Ammon's horn (tissue), 1 donor: ENCODE results near the gene LRP6.
"Not testable (repeated sequence)": the region's sequence is repeated elsewhere in the genome, so short reads cannot be mapped to it uniquely, and the experiment has no call there.

Source experiments
- DNase-seq: peaks from one replicate; pipeline ENCODE4 v3.0.0-alpha.2; 2016; ENCODE audit warnings: low spot score

Gene LRP6

GRCh38 chr12:12121061-12121460 is 145.8 kb downstream of the LRP6 start:
- DNase-seq = no peak

GRCh38 chr12:12116677-12117076 is 150.2 kb downstream of the LRP6 start:
- DNase-seq = no peak

- DNase-seq = peak; percentile 62
These were observed 151.3 kb downstream of the LRP6 start for GRCh38 chr12:12115514-12115913.

- DNase-seq = not testable (repeated sequence)
These were observed 155.8 kb downstream of the LRP6 start for GRCh38 chr12:12110923-12111555.

- DNase-seq = no peak
These were observed 158.3 kb downstream of the LRP6 start for GRCh38 chr12:12108441-12109058.

- DNase-seq = no peak
These were observed 159.2 kb downstream of the LRP6 start for GRCh38 chr12:12107678-12108077.

- no peak for DNase-seq
These were observed 167.7 kb downstream of the LRP6 start for GRCh38 chr12:12099102-12099501.

- DNase-seq = no peak
These were observed 168.2 kb downstream of the LRP6 start for GRCh38 chr12:12098691-12099015.

- DNase-seq = no peak
These were observed 168.8 kb downstream of the LRP6 start for GRCh38 chr12:12097891-12098690.

- no peak for DNase-seq
These were observed 171.8 kb downstream of the LRP6 start for GRCh38 chr12:12095021-12095420.

- DNase-seq = no peak
These were observed 172.4 kb downstream of the LRP6 start for GRCh38 chr12:12094481-12094880.

- DNase-seq = peak; percentile 8
These were observed 174.7 kb downstream of the LRP6 start for GRCh38 chr12:12091977-12092663.

GRCh38 chr12:12091071-12091470 is 175.8 kb downstream of the LRP6 start:
- no peak for DNase-seq

- DNase-seq = no peak
These were observed 178.1 kb downstream of the LRP6 start for GRCh38 chr12:12088761-12089160.

- DNase-seq = no peak
These were observed 178.7 kb downstream of the LRP6 start for GRCh38 chr12:12088147-12088546.

- DNase-seq = no peak
These were observed 179.2 kb downstream of the LRP6 start for GRCh38 chr12:12087693-12088034.

- DNase-seq = peak; percentile 9
These were observed 179.7 kb downstream of the LRP6 start for GRCh38 chr12:12086973-12087692.

GRCh38 chr12:12086362-12086761 is 180.5 kb downstream of the LRP6 start:
- DNase-seq = no peak

- no peak for DNase-seq
These were observed 183.2 kb downstream of the LRP6 start for GRCh38 chr12:12083688-12084087.

GRCh38 chr12:12081836-12082497 is 184.9 kb downstream of the LRP6 start:
- peak; percentile 78 for DNase-seq

- DNase-seq = no peak
These were observed 187.6 kb downstream of the LRP6 start for GRCh38 chr12:12079291-12079690.
